Adrenal gland (tissue), 5 donors: ENCODE results near the gene SFXN5.

ENCODE experiments used
- CTCF ChIP-seq, 6 experiments: fragments of 450-650 bp in 4 of 6; fragments of 200-600 bp in 2 of 6; sonication (generic) in 1 of 6; IDR thresholded peaks; 1 replicate in 5 of 6; 2 replicates in 1 of 6; pipeline versions ENCODE4 v1.5.1 to v1.8.0; 2016 to 2021; ENCODE audit warnings: antibody characterized with exemption in 6 of 6, mild to moderate bottlenecking in 2 of 6, moderate library complexity in 1 of 6
- POLR2A ChIP-seq, 2 donors: fragments of 450-650 bp; IDR thresholded peaks; one replicate each; pipeline ENCODE4 v1.6.1; 2017; ENCODE audit warnings: antibody characterized with exemption in 2 of 2, mild to moderate bottlenecking in 2 of 2, moderate library complexity in 1 of 2
- donor health status: DM: no; HTN: no; CAD: no.

- TF ChIP-seq CTCF (IDR thresholded peaks at IDR 0.05) (no peak), POLR2A (IDR thresholded peaks at IDR 0.05) (no peak)
Observed at GRCh38 chr2:72983500-72984161, 87.9 kb downstream of the SFXN5 start.
